Activated gamma-delta T cell (primary cell): ENCODE measurements around the gene ASB4.
"Not testable (repeated sequence)": the region's sequence is repeated elsewhere in the genome, so short reads cannot be mapped to it uniquely, and the experiment has no call there.

Experiments
- DNase-seq: peaks from one replicate; lab custom pipeline; 2025; lab: John Stamatoyannopoulos, UW
- total RNA-seq, 2 donors: gene quantifications; one replicate each; lab custom pipeline; 2026; lab: John Stamatoyannopoulos, UW

Gene ASB4
- total RNA-seq: 0 to 0.09 reads per million in 2 donors

- no peak for DNase-seq
Measured at GRCh38 chr7:95485391-95486123, at the start of gene ASB4. Gene ASB4, plus strand, starts transcription at chr7:95485943. Its CDS starts 29 bp downstream, at chr7:95485972.

- no peak for DNase-seq
Measured at GRCh38 chr7:95436407-95436806, 49.3 kb upstream of the ASB4 start.

GRCh38 chr7:95440394-95441038 is 45.2 kb upstream of the ASB4 start:
- DNase-seq: no peak

GRCh38 chr7:95441042-95441823 is 44.5 kb upstream of the ASB4 start:
- no peak for DNase-seq

- DNase-seq: no peak
Measured at GRCh38 chr7:95444796-95445195, 40.9 kb upstream of the ASB4 start.

- DNase-seq: no peak
Measured at GRCh38 chr7:95446618-95447017, 39.1 kb upstream of the ASB4 start.

- DNase-seq: no peak
Measured at GRCh38 chr7:95454438-95455045, 31.2 kb upstream of the ASB4 start.

GRCh38 chr7:95457947-95458346 is 27.8 kb upstream of the ASB4 start:
- no peak for DNase-seq

GRCh38 chr7:95460653-95461052 is 25.1 kb upstream of the ASB4 start:
- not testable (repeated sequence) for DNase-seq

- no peak for DNase-seq
Measured at GRCh38 chr7:95467912-95468607, 17.7 kb upstream of the ASB4 start.

- DNase-seq: no peak
Measured at GRCh38 chr7:95469187-95469586, 16.6 kb upstream of the ASB4 start.

- DNase-seq: no peak
Measured at GRCh38 chr7:95469848-95470247, 15.9 kb upstream of the ASB4 start.

- DNase-seq: no peak
Measured at GRCh38 chr7:95470452-95470851, 15.3 kb upstream of the ASB4 start.

- DNase-seq: no peak
Measured at GRCh38 chr7:95471071-95471470, 14.7 kb upstream of the ASB4 start.

GRCh38 chr7:95472581-95473161 is 13.1 kb upstream of the ASB4 start:
- DNase-seq: no peak

GRCh38 chr7:95473276-95473985 is 12.3 kb upstream of the ASB4 start:
- DNase-seq: no peak

- no peak for DNase-seq
Measured at GRCh38 chr7:95476072-95476847, 9.5 kb upstream of the ASB4 start.

GRCh38 chr7:95476904-95477594 is 8.7 kb upstream of the ASB4 start:
- no peak for DNase-seq
